Peyer's patch (tissue), 4 donors: Measurements from ENCODE around the gene KLHL6.

Source experiments
- CTCF ChIP-seq, 6 experiments: fragments of 450-650 bp in 4 of 6; fragments of 200-600 bp in 2 of 6; sonication (generic) in 1 of 6; IDR thresholded peaks; one replicate each; pipeline ENCODE4 v1.5.1; 2017 to 2019; ENCODE audit warnings: antibody characterized with exemption in 6 of 6, mild to moderate bottlenecking in 3 of 6, moderate library complexity in 1 of 6
- POLR2A ChIP-seq, 2 donors: fragments of 450-650 bp; IDR thresholded peaks; one replicate each; pipeline ENCODE4 v1.5.1; 2017; ENCODE audit warnings: antibody characterized with exemption in 2 of 2, mild to moderate bottlenecking in 2 of 2, moderate library complexity in 2 of 2

GRCh38 chr3:183556722-183557121 is 1.2 kb upstream of the KLHL6 start:
- TF ChIP-seq CTCF (IDR thresholded peaks at IDR 0.05) (no peak), POLR2A (IDR thresholded peaks at IDR 0.05) (no peak)
